ENCODE results near the gene PTCH2.
"Not testable (repeated sequence)": the region's sequence is repeated elsewhere in the genome, so short reads cannot be mapped to it uniquely, and the experiment has no call there.

Gene PTCH2

DNA sequence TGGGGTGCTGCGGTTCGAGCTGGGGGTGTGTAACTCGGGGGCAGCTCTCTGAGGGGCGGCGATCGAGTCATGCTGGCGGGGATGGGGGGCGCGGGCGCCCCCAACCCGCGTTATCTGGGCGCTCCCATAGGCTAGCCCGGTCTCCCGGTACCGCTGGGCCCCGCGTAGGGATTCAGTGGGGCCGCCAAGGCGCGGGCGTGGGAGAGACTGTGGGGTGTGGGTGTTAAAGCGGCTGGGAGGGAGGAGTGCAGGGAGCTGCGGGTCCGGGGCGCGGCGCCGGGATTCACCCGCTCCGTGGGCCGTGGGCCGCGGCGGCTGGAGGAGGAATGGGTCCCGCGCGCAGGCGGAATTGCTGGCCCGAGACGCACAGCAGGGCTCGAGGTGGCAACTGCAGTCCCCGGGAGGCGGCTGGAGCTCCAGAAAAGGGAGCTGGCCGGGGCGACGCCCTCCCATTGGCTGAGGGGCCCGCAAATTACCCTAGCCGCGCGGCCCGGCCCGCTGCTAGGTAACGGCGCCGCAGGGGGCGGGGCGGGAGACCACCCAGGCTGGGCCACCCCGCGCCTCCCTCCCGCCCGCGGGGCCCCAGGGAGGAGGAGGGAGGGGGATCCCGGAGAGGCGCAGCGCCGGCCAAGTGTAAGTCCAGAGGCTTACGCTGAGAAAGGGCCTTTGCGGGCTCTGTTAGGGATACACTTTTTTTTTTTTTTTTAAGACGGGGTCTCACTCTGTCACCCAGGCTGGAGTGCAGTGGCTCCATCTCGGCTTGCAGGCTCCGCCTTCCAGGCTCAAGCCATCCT is at the start of gene PTCH2:
TSS of gene PTCH2 (minus strand) at position 392 of the 794 bp plus-strand sequence. CDS start at position 71, 321 bp downstream.
- no peak for FAIRE-seq

DNA sequence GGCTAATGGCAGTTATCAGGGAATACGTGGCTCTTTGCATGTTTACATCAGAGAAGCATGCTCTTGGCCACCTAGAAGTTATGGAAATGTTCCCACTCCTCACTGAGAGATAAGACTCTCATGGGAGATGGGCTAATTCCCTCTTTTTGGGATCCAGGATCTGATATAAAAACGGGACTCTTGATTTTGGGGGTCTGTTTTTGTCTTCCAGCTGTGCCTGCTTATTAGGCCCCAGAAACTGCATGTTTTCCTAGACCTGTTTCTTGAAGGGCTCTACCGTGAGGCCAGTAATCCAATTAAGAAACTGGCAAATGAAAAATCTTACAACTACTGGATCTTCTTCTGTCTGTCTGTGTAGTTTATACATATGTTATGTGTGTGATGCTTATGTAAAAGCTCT is 47.0 kb upstream of the PTCH2 start:
- no peak for FAIRE-seq

DNA sequence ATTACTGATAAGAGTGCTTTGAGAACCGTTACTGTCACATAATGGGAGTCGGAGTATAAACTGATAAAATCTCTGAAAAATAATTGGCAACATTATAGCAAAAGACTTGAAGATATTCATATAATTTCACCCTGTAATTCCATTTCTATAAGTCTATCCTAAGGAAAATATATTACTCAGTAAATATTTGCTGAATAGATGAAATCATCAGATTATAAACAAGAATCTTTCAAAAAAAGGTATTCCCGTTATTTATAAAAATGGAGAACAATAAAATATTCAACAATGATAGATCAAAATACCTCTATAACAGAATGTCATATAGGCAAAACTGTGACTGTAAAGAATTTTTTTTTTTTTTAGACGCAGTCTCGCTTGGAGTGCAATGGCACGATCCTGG is 42.4 kb upstream of the PTCH2 start:
- no peak for FAIRE-seq

GRCh38 chr1:44884746-44885145 is 41.7 kb upstream of the PTCH2 start:
- no peak for FAIRE-seq

GRCh38 chr1:44881011-44881632 is 38.1 kb upstream of the PTCH2 start:
- FAIRE-seq = no peak

- no peak for FAIRE-seq
Observed at GRCh38 chr1:44874155-44874554, 31.1 kb upstream of the PTCH2 start.

DNA sequence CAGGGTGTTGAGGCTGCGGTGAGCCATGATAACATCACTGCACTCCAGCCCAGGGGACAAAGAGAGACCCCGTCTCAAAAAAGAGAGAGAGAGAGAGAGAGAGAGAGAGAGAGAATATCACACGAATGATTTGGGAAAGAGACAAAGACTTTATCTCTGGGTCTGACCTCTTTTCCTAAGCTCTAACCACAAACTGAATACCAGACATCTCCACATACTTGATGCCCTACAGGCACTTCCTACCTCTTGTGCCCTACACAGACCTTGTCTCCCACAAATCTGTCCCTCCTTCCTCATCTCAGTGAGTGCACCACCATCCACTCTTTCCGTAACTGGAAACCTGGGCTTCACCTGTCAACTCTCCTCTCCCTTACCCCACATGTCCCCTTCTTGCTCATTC is 27.0 kb upstream of the PTCH2 start:
- FAIRE-seq = no peak

GRCh38 chr1:44867801-44868200 is 24.7 kb upstream of the PTCH2 start:
- FAIRE-seq = no peak

GRCh38 chr1:44862829-44863401 is 19.9 kb upstream of the PTCH2 start:
- no peak for FAIRE-seq

- no peak for FAIRE-seq
Observed at GRCh38 chr1:44860891-44861425, 17.9 kb upstream of the PTCH2 start.

- FAIRE-seq = no peak
Observed at GRCh38 chr1:44860331-44860730, 17.3 kb upstream of the PTCH2 start.

GRCh38 chr1:44857446-44857845 is 14.4 kb upstream of the PTCH2 start:
- no peak for FAIRE-seq

DNA sequence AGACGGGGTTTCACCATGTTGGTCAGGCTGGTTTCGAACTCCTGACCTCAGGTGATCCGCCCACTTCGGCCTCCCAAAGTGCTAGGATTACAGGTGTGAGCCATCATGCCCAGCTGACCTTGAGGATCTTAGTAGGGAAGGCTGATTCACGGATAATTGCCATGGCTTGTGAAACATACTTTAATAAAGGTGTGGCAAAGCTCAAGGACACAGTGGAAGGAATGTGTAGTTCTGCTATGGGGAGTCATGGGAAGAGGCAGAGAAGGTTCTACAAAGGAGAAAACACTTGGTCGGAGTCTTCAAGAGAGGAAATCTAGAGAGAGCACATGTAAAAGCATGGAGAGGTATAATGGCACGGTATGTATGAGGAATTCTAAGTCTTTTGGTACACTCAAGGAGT is 12.7 kb upstream of the PTCH2 start:
- no peak for FAIRE-seq

- no peak for FAIRE-seq
Observed at GRCh38 chr1:44854970-44855369, 11.9 kb upstream of the PTCH2 start.

DNA sequence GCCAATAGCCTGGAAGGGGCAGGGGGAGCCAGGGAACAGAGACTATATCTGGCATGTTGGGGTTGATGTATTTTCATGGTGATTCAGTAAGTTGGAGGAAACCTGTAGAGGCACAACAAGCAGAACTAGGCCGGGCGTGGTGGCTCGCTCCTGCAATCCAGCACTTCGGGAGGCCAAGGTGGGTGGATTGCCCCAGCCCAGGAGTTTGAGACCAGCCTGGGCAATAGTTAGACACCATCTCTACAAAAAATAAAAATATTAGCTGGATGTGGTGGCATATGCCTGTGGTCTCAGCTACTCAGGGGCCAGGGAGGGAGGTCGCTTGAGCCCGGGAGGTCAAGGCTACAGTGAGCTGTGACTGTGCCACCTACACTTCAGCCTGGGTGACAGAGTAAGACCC is 10.1 kb upstream of the PTCH2 start:
- no peak for FAIRE-seq

GRCh38 chr1:44851308-44851707 is 8.3 kb upstream of the PTCH2 start:
- FAIRE-seq = no peak

DNA sequence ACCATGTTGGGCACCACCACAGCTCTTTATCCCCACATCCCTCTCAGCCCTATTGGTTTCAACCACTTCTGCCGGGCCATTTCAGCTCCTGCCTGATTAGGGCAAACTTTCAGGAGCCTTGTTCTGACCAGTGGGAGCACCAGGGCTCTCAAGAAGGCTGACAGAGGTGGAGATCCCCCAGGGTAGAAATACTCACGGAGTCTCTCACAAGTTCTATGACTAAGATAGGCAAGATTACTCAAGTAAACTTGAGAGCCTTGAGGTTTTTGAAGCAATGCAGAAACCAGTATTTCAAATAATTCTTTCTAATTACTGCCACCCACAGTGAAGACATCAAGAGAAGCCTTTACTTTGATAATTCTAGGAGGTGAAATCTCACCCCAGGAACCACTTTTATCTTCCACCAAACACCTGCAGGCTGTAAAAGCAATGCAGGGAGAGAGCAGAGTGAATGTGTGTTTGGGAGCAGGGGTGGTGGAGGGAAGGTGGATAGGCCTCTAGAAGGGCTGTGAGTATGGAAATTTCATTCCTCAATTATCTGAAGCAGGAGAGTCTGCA is 6.6 kb upstream of the PTCH2 start:
- no peak for FAIRE-seq

DNA sequence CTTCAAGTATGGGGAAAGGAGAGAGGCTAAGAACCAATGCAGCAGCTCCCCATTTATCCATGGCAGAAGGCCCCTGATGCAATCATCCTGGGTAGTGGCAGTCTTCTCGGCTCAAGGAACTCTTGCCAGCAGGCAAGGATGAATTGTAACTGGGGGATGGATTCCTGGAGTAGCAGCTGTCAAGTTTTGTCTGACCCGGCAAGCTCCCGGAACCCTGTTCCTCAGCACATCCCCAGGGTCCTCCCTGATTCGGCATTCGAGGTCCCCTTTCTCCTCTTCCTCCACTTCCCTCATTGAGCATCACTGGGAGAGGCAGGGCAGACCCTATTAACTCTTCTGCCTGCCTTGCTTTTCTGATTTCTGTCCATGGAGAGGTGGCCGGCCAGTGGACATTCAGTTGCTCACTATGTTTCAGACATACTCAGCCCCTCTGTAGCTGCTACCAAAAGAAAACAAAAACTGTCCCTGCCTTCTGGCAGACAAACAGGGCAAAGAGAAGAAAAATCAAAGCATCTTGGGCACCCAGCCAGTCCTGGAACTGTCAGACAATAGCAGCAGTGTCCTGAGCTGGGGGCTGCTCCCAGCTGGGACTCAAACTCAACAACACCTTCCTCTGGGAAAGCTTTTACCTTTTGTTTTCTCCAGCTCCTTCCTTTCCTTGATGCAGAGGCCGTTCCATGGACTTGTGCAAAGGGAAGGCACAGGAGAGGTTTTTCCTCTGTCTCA is 5.6 kb upstream of the PTCH2 start:
- no peak for FAIRE-seq

- no peak for FAIRE-seq
Observed at GRCh38 chr1:44847845-44848244, 4.8 kb upstream of the PTCH2 start.

DNA sequence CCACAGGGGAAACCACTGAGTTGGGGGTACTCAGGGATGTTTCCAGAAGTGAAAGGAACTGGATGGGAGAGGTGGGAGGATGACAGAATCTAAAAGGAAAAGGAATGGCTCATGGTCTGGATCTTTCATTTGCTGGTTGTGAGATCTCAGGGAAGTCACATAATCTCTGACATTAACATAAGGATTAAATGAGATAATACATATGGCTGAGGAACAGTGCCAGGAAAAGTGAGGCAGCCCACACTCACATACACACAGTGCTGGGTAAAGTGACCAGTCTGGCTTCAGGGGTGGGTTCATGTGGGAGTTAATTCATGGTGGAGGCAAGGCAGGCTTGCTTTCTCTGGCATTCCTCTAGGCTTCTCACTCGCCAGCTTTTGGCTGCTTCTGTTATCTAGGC is 3.9 kb upstream of the PTCH2 start:
- no peak for FAIRE-seq

DNA sequence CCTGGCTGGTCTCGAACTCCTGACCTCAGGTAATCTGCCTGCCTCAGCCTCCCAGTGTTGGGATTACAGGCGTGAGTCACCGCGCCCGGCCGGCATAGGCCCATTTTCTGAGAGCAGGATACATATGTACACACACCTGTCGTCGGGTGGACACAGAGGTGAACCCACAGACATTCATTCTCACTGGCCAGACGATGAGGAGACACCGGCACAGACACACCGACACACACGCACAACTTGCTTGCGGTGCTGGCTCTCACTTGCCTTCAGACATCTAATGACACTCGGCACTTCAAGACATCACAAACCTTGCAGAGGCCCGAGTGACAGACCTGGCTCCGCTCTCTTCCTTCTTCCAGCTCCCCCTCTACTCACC is 579 bp downstream of the PTCH2 start:
- no peak for FAIRE-seq

GRCh38 chr1:44839576-44839975 is 3.5 kb downstream of the PTCH2 start:
- no peak for FAIRE-seq

DNA sequence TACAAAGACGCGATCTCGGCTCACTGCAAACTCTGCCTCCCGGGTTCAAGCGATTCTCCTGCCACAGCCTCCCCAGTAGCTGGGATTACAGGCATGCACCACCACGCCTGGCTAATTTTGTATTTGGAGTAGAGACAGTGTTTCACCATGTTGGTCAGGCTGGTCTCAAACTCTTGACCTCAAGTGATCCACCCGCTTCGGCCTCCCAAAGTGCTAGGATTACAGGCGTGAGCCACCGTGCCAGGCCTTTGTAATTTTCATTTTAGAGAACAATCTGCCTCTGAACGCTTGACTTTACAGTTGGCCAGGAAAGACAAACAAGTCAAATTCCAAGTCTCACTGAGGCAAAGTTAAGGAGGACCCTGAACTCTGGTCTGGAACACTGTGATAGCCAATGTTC is 4.8 kb downstream of the PTCH2 start:
- FAIRE-seq = not testable (repeated sequence)

All from TTC549 (cell line).